T-helper 1 cell treated with Interleukin-12 subunit alpha and Interleukin-12 subunit beta and Interleukin-4 antibody, amounts not matched to agents 30 μg/mL and 1 μg/mL, for 36 hours (primary cell): ENCODE measurements around the gene ZNF778.
"Not testable (repeated sequence)": the region's sequence is repeated elsewhere in the genome, so short reads cannot be mapped to it uniquely, and the experiment has no call there.

Source experiments
- H3K27ac Mint-ChIP-seq: one replicate; pipeline ENCODE4 v1.8.0; 2021; ENCODE audit warnings: mild to moderate bottlenecking, mixed read lengths
- H3K27me3 Mint-ChIP-seq: one replicate; pipeline ENCODE4 v1.8.0; 2021; ENCODE audit warnings: low read depth, mixed read lengths
- H3K36me3 Mint-ChIP-seq: one replicate; pipeline ENCODE4 v1.8.0; 2021; ENCODE audit warnings: low read depth, mixed read lengths
- H3K4me1 Mint-ChIP-seq: one replicate; pipeline ENCODE4 v1.8.0; 2021; ENCODE audit warnings: low read depth, mixed read lengths
- H3K4me3 Mint-ChIP-seq: one replicate; pipeline ENCODE4 v1.8.0; 2021; ENCODE audit warnings: mild to moderate bottlenecking, moderate library complexity, mixed read lengths
- H3K9me3 Mint-ChIP-seq: one replicate; pipeline ENCODE4 v1.8.0; 2021; ENCODE audit warnings: mixed read lengths

Gene ZNF778

GRCh38 chr16:89176147-89176690 is 41.3 kb upstream of the ZNF778 start:
- Mint-ChIP-seq H3K36me3 (no peaks in the 10 kb centered on the region), H3K27me3 (no peaks in the 10 kb centered on the region), H3K27ac (no peak overlapping the region), H3K4me1 (no peaks in the 10 kb centered on the region), H3K4me3 (no peak overlapping the region), H3K9me3 (no peaks in the 10 kb centered on the region)

GRCh38 chr16:89176717-89177116 is 40.8 kb upstream of the ZNF778 start:
- H3K9me3 Mint-ChIP-seq, result no peaks in the 10 kb centered on the region
- no peaks in the 10 kb centered on the region for H3K27me3 Mint-ChIP-seq
- H3K4me3 Mint-ChIP-seq, result no peak overlapping the region
- H3K4me1 Mint-ChIP-seq, result no peaks in the 10 kb centered on the region
- H3K27ac Mint-ChIP-seq, result no peak overlapping the region
- H3K36me3 Mint-ChIP-seq, result no peaks in the 10 kb centered on the region

- no peaks in the 10 kb centered on the region for H3K27me3 Mint-ChIP-seq
- no peaks in the 10 kb centered on the region for H3K4me1 Mint-ChIP-seq
- no peak overlapping the region for H3K27ac Mint-ChIP-seq
- no peaks in the 10 kb centered on the region for H3K9me3 Mint-ChIP-seq
- H3K4me3 Mint-ChIP-seq, result no peak overlapping the region
- no peaks in the 10 kb centered on the region for H3K36me3 Mint-ChIP-seq
Observed at GRCh38 chr16:89177501-89177900, 40.0 kb upstream of the ZNF778 start.

GRCh38 chr16:89178453-89179147 is 38.9 kb upstream of the ZNF778 start:
- Mint-ChIP-seq H3K27ac (no peak overlapping the region), H3K27me3 (no peaks in the 10 kb centered on the region)

GRCh38 chr16:89179148-89179484 is 38.4 kb upstream of the ZNF778 start:
- no peaks in the 10 kb centered on the region for H3K4me1 Mint-ChIP-seq
- no peaks in the 10 kb centered on the region for H3K36me3 Mint-ChIP-seq
- no peak overlapping the region for H3K4me3 Mint-ChIP-seq
- H3K9me3 Mint-ChIP-seq, result no peaks in the 10 kb centered on the region
- H3K27ac Mint-ChIP-seq, result no peak overlapping the region
- no peaks in the 10 kb centered on the region for H3K27me3 Mint-ChIP-seq

More at GRCh38 chr16:89178453-89179147, 38.9 kb upstream of the ZNF778 start:
- Mint-ChIP-seq H3K36me3 (no peaks in the 10 kb centered on the region), H3K4me1 (no peaks in the 10 kb centered on the region), H3K4me3 (no peak overlapping the region), H3K9me3 (no peaks in the 10 kb centered on the region)

- Mint-ChIP-seq H3K27ac (no peak overlapping the region), H3K9me3 (no peaks in the 10 kb centered on the region), H3K4me1 (no peaks in the 10 kb centered on the region)
Observed at GRCh38 chr16:89179656-89180315, 37.7 kb upstream of the ZNF778 start.

GRCh38 chr16:89183463-89183862 is 34.0 kb upstream of the ZNF778 start:
- Mint-ChIP-seq H3K4me3 (no peak overlapping the region), H3K27ac (no peak overlapping the region), H3K36me3 (no peaks in the 10 kb centered on the region), H3K27me3 (no peaks in the 10 kb centered on the region), H3K4me1 (no peaks in the 10 kb centered on the region), H3K9me3 (no peaks in the 10 kb centered on the region)

More at GRCh38 chr16:89179656-89180315, 37.7 kb upstream of the ZNF778 start:
- H3K36me3 Mint-ChIP-seq, result no peaks in the 10 kb centered on the region
- no peaks in the 10 kb centered on the region for H3K27me3 Mint-ChIP-seq
- H3K4me3 Mint-ChIP-seq, result no peak overlapping the region

GRCh38 chr16:89183975-89184676 is 33.4 kb upstream of the ZNF778 start:
- no peaks in the 10 kb centered on the region for H3K36me3 Mint-ChIP-seq
- no peak overlapping the region for H3K4me3 Mint-ChIP-seq
- H3K27ac Mint-ChIP-seq, result no peak overlapping the region
- no peaks in the 10 kb centered on the region for H3K9me3 Mint-ChIP-seq
- H3K27me3 Mint-ChIP-seq, result no peaks in the 10 kb centered on the region
- H3K4me1 Mint-ChIP-seq, result no peaks in the 10 kb centered on the region

- H3K27ac Mint-ChIP-seq, result no peak overlapping the region
- H3K4me3 Mint-ChIP-seq, result no peak overlapping the region
- no peaks in the 10 kb centered on the region for H3K27me3 Mint-ChIP-seq
- no peaks in the 10 kb centered on the region for H3K9me3 Mint-ChIP-seq
- no peaks in the 10 kb centered on the region for H3K36me3 Mint-ChIP-seq
- no peaks in the 10 kb centered on the region for H3K4me1 Mint-ChIP-seq
Observed at GRCh38 chr16:89184677-89184932, 32.9 kb upstream of the ZNF778 start.

- no peak overlapping the region for H3K27ac Mint-ChIP-seq
- no peak overlapping the region for H3K4me3 Mint-ChIP-seq
- H3K9me3 Mint-ChIP-seq, result no peaks in the 10 kb centered on the region
- no peaks in the 10 kb centered on the region for H3K4me1 Mint-ChIP-seq
- H3K36me3 Mint-ChIP-seq, result no peaks in the 10 kb centered on the region
- H3K27me3 Mint-ChIP-seq, result no peaks in the 10 kb centered on the region
Observed at GRCh38 chr16:89184933-89185794, 32.3 kb upstream of the ZNF778 start.

- H3K27ac Mint-ChIP-seq, H3K4me1 Mint-ChIP-seq, H3K36me3 Mint-ChIP-seq, H3K4me3 Mint-ChIP-seq, H3K9me3 Mint-ChIP-seq, H3K27me3 Mint-ChIP-seq: not testable (repeated sequence)
Observed at GRCh38 chr16:89185887-89186592, 31.5 kb upstream of the ZNF778 start.

GRCh38 chr16:89186593-89187031 is 30.9 kb upstream of the ZNF778 start:
- not testable (repeated sequence) for H3K36me3 Mint-ChIP-seq, H3K27me3 Mint-ChIP-seq, H3K4me1 Mint-ChIP-seq, H3K27ac Mint-ChIP-seq, H3K4me3 Mint-ChIP-seq, H3K9me3 Mint-ChIP-seq

- no peak overlapping the region for H3K4me3 Mint-ChIP-seq
- H3K27ac Mint-ChIP-seq, result peak overlapping the region; percentile 52
- no peaks in the 10 kb centered on the region for H3K36me3 Mint-ChIP-seq
Observed at GRCh38 chr16:89187032-89187769, 30.3 kb upstream of the ZNF778 start.

More at GRCh38 chr16:89187032-89187769, 30.3 kb upstream of the ZNF778 start:
- H3K27me3 Mint-ChIP-seq, result no peaks in the 10 kb centered on the region
- no peaks in the 10 kb centered on the region for H3K9me3 Mint-ChIP-seq
- H3K4me1 Mint-ChIP-seq, result no peaks in the 10 kb centered on the region
